ENCODE results near the gene PTBP3. TPM values are rescaled to one million over a fixed set of nuclear protein-coding genes. Genes with fewer than 3 reads are reported as not detected.

PTBP3 gene
- total RNA-seq, 2 donors from 2014 or later, result 83.3 to 94.8 TPM

DNA sequence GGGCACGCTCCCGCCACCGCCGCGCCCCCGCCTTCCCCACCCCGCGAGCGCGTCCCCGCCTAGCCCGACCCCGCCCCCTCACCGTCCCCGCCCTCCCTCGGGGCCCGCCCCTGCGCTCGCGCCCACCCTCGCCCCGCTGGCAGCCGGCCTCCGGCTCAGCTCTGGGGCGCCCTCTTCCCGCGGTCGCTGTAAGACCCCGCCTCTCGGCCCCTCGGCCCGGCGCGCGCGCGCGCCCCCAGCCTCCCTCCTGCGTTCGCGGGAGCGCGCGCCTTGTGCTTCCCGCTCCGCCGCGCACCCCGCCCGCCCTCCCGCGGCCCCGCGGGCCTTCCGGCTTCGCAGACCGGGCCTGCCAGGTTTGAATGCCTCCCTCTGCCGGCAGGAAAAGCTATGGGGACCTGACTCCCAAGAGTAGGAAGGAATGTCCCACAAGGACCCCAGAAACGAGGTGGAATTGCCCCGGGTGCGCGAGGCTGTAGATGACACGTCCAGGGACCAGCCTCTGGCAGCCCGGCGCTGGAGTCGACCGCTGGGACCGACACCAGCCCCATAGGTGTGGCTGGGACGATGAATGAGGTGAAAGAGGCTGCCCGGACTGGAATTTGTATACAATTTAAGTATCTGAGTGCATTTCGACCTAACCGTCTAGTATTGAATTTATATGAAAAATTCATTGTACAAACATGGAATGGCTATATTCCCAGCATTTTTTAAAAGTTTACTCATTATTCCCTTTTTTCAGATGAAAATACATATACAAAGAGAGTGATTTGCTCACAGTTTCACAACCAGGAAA, 416 bp upstream of the PTBP3 start:
- Histone ChIP-seq H3K4me1 (ENCODE audit: control insufficient read depth, insufficient read depth, low read length) (no peaks in the 10 kb centered on the region), H3K9me3 (ENCODE audit: control insufficient read depth, low read length) (no peaks in the 10 kb centered on the region), H3K36me3 (ENCODE audit: control insufficient read depth, insufficient read depth, low read length) (peaks cover 6% of the 10 kb centered on the region), H3K9ac (ENCODE audit: extremely low read depth, low read length, poor library complexity, severe bottlenecking) (peak overlapping the region; percentile 84), H3K4me3 (ENCODE audit: low read length) (peak overlapping the region; percentile 97), H3K27me3 (ENCODE audit: control insufficient read depth, insufficient read depth, low read length, poor library complexity, severe bottlenecking) (no peaks in the 10 kb centered on the region), H3K27ac (ENCODE audit: low read depth, low read length) (peak overlapping the region; percentile 83)
- Mint-ChIP-seq H3K9me3 (no peaks in the 10 kb centered on the region), H3K27ac (peak overlapping the region; percentile 98), H3K4me1 (peaks cover 17% of the 10 kb centered on the region), H3K4me3 (peak overlapping the region; percentile 89), H3K36me3 (ENCODE audit: low read depth) (no peaks in the 10 kb centered on the region), H3K27me3 (ENCODE audit: insufficient read depth) (no peaks in the 10 kb centered on the region)
- WGBS, 2 experiments (ENCODE audit: insufficient coverage in 1 of 2, insufficient read length in 1 of 2), result 0% methylated on average over 11 to 69 of the region's 72 CpGs
- peak; percentile 97 for DNase-seq
- TF ChIP-seq, protein P1, sequence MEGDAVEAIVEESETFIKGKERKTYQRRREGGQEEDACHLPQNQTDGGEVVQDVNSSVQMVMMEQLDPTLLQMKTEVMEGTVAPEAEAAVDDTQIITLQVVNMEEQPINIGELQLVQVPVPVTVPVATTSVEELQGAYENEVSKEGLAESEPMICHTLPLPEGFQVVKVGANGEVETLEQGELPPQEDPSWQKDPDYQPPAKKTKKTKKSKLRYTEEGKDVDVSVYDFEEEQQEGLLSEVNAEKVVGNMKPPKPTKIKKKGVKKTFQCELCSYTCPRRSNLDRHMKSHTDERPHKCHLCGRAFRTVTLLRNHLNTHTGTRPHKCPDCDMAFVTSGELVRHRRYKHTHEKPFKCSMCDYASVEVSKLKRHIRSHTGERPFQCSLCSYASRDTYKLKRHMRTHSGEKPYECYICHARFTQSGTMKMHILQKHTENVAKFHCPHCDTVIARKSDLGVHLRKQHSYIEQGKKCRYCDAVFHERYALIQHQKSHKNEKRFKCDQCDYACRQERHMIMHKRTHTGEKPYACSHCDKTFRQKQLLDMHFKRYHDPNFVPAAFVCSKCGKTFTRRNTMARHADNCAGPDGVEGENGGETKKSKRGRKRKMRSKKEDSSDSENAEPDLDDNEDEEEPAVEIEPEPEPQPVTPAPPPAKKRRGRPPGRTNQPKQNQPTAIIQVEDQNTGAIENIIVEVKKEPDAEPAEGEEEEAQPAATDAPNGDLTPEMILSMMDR (conservative IDR thresholded peaks at IDR 0.05), result peak; percentile 76

DNA sequence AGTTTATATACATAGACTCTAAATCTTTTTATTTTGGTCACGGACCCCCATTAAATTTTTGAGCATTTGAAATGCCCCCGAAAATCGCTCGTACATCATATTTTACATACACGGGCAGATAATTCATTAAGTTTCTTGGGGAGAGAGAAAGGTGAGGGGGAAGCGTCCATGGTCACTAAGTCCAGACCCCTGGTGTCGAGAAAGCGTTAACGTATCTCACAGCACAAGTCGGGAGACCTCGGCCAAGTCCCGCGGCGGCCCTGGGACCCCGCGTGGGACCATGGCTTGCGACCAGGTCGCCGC, 794 bp downstream of the PTBP3 start:
- no peaks in the 10 kb centered on the region for H3K27me3 Mint-ChIP-seq (ENCODE audit: insufficient read depth)
- H3K4me3 Mint-ChIP-seq, result peak overlapping the region; percentile 89
- Histone ChIP-seq H3K4me1 (ENCODE audit: control insufficient read depth, insufficient read depth, low read length) (no peaks in the 10 kb centered on the region), H3K9ac (ENCODE audit: extremely low read depth, low read length, poor library complexity, severe bottlenecking) (peak overlapping the region; percentile 81), H3K27me3 (ENCODE audit: control insufficient read depth, insufficient read depth, low read length, poor library complexity, severe bottlenecking) (no peaks in the 10 kb centered on the region), H3K4me3 (ENCODE audit: low read length) (peak overlapping the region; percentile 97), H3K9me3 (ENCODE audit: control insufficient read depth, low read length) (no peaks in the 10 kb centered on the region), H3K27ac (ENCODE audit: low read depth, low read length) (peak overlapping the region; percentile 90), H3K36me3 (ENCODE audit: control insufficient read depth, insufficient read depth, low read length) (peaks cover 14% of the 10 kb centered on the region)
- no peak for DNase-seq
- TF ChIP-seq, protein P1 (conservative IDR thresholded peaks at IDR 0.05), result peak; percentile 65
- 0% methylated on average over 13 to 19 of the region's 19 CpGs for WGBS, 2 experiments (ENCODE audit: insufficient coverage in 1 of 2, insufficient read length in 1 of 2)
- H3K27ac Mint-ChIP-seq, result peak overlapping the region; percentile 93
- H3K36me3 Mint-ChIP-seq (ENCODE audit: low read depth), result peaks cover 3% of the 10 kb centered on the region
- no peaks in the 10 kb centered on the region for H3K9me3 Mint-ChIP-seq
- H3K4me1 Mint-ChIP-seq, result peaks cover 17% of the 10 kb centered on the region

DNA sequence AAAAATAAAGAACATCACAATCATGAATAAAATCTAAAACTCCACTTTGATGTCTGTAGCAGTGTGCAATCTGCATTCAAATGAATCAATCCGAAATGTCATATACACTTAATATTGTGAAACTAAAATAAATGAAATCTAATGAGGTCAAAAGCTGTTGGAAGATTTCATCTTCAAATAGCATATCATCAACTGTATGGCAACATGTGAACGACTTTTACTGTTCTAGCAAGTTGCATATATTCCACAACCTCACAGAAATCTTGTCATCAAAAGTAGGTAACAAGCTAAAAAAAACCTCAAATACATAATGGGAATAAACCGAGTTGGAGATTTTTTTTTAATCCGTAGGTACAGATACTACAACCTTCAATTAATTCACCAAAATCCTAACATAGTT, 1.2 kb downstream of the PTBP3 start:
- peaks cover 3% of the 10 kb centered on the region for H3K36me3 Mint-ChIP-seq (ENCODE audit: low read depth)
- no peaks in the 10 kb centered on the region for H3K27me3 ChIP-seq (ENCODE audit: control insufficient read depth, insufficient read depth, low read length, poor library complexity, severe bottlenecking)
- peak overlapping the region; percentile 81 for H3K9ac ChIP-seq (ENCODE audit: extremely low read depth, low read length, poor library complexity, severe bottlenecking)
- peaks cover 17% of the 10 kb centered on the region for H3K4me1 Mint-ChIP-seq
- H3K9me3 ChIP-seq (ENCODE audit: control insufficient read depth, low read length), result no peaks in the 10 kb centered on the region
- TF ChIP-seq, protein P1 (conservative IDR thresholded peaks at IDR 0.05), result no peak
- H3K27ac ChIP-seq (ENCODE audit: low read depth, low read length), result no peak overlapping the region
- peak overlapping the region; percentile 93 for H3K27ac Mint-ChIP-seq
- no peaks in the 10 kb centered on the region for H3K4me1 ChIP-seq (ENCODE audit: control insufficient read depth, insufficient read depth, low read length)
- H3K4me3 ChIP-seq (ENCODE audit: low read length), result peak overlapping the region; percentile 97
- H3K9me3 Mint-ChIP-seq, result no peaks in the 10 kb centered on the region
- no peaks in the 10 kb centered on the region for H3K27me3 Mint-ChIP-seq (ENCODE audit: insufficient read depth)
- H3K36me3 ChIP-seq (ENCODE audit: control insufficient read depth, insufficient read depth, low read length), result peaks cover 14% of the 10 kb centered on the region
- 0% methylated on average over 3 to 4 of the region's 4 CpGs for WGBS, 2 experiments (ENCODE audit: insufficient coverage in 1 of 2, insufficient read length in 1 of 2)
- DNase-seq, result no peak
- H3K4me3 Mint-ChIP-seq, result peak overlapping the region; percentile 89
